GM03348 (cell line): Measurements from ENCODE around the gene UCP3.

ENCODE experiments used
- DNase-seq: peaks from one replicate; pipeline ENCODE4 v3.0.0; 2012; ENCODE audit warnings: low spot score

Gene UCP3

GRCh38 chr11:73951797-73952196, 57.1 kb downstream of the UCP3 start:
- DNase-seq, result no peak

GRCh38 chr11:73950869-73951710, 57.8 kb downstream of the UCP3 start, which contains the start of gene DNAJB13:
DNAJB13 (plus strand) TSS chr11:73951026; CDS start chr11:73951070, 44 bp downstream.
- peak; percentile 60 for DNase-seq
